ENCODE results near the gene TMEM176B.

Gene TMEM176B

DNA sequence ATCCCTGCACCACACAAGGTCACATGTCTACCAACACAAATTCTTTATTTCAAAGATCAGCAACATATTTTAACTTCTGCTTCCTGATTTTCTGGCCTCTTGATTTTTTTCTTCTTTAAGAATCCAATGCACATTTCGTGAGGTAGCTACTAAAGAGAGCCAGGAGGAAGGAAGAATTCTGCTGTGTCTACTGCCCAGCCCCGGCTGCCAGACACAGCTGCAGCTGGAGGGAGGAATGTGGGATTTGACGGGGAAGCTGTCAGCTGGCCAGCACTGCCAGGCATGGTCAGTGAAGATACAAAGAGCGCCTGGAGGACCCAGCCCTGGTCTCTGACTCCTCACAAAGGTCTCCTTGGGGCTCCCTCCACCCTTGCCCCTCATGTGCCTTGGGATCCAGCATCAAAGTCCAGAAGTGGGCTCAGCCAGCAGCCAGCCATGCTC lies 45.3 kb upstream of the TMEM176B start:
- no peak for DNase-seq (ENCODE audit: low read depth)
- TF ChIP-seq, protein P1, sequence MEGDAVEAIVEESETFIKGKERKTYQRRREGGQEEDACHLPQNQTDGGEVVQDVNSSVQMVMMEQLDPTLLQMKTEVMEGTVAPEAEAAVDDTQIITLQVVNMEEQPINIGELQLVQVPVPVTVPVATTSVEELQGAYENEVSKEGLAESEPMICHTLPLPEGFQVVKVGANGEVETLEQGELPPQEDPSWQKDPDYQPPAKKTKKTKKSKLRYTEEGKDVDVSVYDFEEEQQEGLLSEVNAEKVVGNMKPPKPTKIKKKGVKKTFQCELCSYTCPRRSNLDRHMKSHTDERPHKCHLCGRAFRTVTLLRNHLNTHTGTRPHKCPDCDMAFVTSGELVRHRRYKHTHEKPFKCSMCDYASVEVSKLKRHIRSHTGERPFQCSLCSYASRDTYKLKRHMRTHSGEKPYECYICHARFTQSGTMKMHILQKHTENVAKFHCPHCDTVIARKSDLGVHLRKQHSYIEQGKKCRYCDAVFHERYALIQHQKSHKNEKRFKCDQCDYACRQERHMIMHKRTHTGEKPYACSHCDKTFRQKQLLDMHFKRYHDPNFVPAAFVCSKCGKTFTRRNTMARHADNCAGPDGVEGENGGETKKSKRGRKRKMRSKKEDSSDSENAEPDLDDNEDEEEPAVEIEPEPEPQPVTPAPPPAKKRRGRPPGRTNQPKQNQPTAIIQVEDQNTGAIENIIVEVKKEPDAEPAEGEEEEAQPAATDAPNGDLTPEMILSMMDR (IDR thresholded peaks at IDR 0.05; ENCODE audit: control insufficient read depth, insufficient read depth, low read depth, low read length, missing control alignments), result no peak
- no peak overlapping the region for H3K4me3 ChIP-seq (ENCODE audit: control insufficient read depth, low read depth, low read length)

DNA sequence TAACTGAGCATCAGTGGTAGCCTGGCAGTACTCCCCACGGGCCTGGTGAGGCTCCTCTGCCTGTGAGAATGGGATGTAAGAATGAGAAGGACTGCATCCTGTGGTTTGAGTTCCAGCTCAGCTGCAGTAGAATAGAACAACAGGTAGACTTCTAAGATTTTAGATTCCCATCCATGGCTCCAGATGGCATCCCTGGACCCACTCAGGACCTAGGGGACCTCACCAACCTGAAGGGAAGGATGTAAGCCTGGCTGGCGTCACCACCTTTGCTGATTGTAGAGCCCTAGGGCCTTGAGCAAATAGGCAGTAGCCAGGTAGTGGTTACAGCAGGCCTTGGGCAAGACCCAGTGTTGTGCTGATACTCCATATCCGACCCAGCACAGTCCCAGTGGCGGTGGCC lies 42.6 kb upstream of the TMEM176B start:
- DNase-seq (ENCODE audit: low read depth), result no peak
- H3K4me3 ChIP-seq (ENCODE audit: control insufficient read depth, low read depth, low read length), result no peak overlapping the region
- TF ChIP-seq, protein P1 (IDR thresholded peaks at IDR 0.05; ENCODE audit: control insufficient read depth, insufficient read depth, low read depth, low read length, missing control alignments), result no peak

DNA sequence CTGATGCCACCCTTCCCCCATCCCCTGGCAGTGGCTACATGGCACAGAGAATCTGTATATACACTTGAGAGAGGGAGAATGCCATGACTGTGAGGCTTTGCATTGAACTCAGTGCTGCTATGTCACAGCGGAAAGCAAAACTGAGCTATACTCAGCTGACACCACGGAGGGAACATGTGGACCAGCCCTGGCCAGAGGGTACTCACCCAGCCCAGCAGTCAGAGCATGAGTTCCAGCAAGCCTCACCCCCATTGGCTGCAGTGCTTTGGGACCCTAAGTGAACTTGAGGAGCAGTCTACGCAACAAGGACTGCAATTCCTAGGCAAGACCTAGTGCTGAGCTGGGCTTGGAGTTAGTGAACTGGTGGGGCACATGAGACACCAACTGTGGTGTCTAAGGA lies 41.9 kb upstream of the TMEM176B start:
- DNase-seq (ENCODE audit: low read depth), result no peak
- no peak overlapping the region for H3K4me3 ChIP-seq (ENCODE audit: control insufficient read depth, low read depth, low read length)
- TF ChIP-seq, protein P1 (IDR thresholded peaks at IDR 0.05; ENCODE audit: control insufficient read depth, insufficient read depth, low read depth, low read length, missing control alignments), result no peak

DNA sequence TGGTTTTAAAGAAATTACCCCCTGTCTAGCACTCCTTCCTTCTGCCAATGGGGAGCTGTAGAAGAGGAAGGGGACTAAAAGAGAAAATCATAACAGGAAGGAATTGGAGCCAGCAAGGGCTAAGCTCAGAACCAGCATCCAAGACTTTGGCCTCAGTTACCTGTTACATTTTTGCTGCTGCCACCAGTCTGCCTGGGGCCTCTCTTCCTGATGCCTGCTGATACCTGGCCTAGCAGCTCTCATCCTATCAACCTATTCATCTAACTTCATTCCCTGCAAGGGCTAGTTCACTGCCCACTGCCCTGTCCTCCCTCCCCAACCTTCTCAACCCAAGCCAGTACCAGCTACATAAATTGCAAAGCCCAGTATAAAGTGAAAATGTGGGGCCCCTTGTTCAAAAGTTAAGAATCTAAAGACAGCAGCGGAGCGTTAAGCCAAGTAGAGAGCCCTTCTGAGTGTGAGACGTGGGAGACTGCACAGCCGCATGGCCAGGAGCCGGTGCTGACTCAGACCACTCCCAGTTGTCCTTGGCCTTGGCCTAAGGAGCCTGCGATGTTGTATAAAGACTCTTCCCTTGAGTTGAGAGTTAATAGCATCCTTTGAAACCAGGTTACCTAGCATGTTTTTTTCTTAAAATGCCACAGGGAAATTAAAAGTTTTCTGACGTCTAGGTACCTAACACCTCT lies 38.9 kb upstream of the TMEM176B start:
- no peak overlapping the region for H3K4me3 ChIP-seq (ENCODE audit: control insufficient read depth, low read depth, low read length)
- DNase-seq (ENCODE audit: low read depth), result no peak
- TF ChIP-seq, protein P1 (IDR thresholded peaks at IDR 0.05; ENCODE audit: control insufficient read depth, insufficient read depth, low read depth, low read length, missing control alignments), result no peak

DNA sequence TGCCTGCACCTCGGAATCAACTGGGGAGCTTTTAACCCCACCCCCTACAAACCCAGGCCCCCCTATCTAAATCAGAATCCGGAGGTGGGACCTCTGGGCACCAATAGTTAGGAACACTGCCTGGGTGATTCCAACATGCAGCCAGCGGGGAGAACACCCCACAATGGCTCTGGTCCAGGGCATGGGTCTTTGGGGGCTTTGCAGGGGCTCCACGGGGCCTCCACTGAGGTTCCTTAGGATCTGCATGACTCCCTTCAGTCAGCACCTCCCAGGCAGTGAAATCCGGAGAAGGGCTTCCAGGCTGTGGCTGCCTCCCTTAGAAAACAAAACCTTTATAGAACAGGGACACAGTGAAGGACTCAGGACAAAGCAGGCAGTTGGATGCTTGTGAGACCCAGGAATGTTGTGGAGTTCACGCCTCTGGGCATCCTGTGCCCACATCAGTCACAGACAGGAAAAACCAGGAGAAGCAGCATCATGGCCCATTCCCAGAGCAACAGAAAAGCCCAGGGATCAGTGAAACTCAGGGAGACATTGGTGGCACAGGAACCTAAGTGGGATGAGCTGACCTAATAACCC lies 35.6 kb upstream of the TMEM176B start:
- DNase-seq (ENCODE audit: low read depth), result no peak
- no peak overlapping the region for H3K4me3 ChIP-seq (ENCODE audit: control insufficient read depth, low read depth, low read length)
- TF ChIP-seq, protein P1 (IDR thresholded peaks at IDR 0.05; ENCODE audit: control insufficient read depth, insufficient read depth, low read depth, low read length, missing control alignments), result no peak

DNA sequence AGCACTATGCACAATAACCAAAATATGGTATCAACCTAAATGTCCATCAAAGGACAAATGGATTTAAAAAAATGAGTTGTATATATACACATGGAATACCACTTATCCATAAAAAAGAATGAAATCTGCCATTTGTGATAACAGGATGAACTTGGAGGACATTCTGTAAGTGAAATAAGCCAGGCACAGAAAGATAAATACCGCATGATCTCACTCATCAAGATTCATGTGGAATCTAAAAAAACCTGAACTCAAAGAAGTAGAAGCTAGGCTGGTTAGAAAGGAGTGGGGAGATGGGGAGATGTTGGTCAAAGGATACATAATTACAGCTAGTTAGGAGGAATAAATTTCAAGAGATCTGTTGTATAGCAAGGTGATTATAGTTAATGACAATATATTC lies 34.9 kb upstream of the TMEM176B start:
- TF ChIP-seq, protein P1 (IDR thresholded peaks at IDR 0.05; ENCODE audit: control insufficient read depth, insufficient read depth, low read depth, low read length, missing control alignments), result no peak
- no peak overlapping the region for H3K4me3 ChIP-seq (ENCODE audit: control insufficient read depth, low read depth, low read length)
- DNase-seq (ENCODE audit: low read depth), result no peak

Measured in AG09309 (cell line).